ENCODE measurements around the gene KCNQ5. TPM values are rescaled to one million over a fixed set of nuclear protein-coding genes. Genes with fewer than 3 reads are reported as not detected.

KCNQ5 gene
- total and polyA plus RNA-seq, 10 of the 15 experiments (the other 5 are each of a cell fraction or from before 2014, with no cell fraction given) = 0.60 to 16.2 (median 3.2) TPM

DNA sequence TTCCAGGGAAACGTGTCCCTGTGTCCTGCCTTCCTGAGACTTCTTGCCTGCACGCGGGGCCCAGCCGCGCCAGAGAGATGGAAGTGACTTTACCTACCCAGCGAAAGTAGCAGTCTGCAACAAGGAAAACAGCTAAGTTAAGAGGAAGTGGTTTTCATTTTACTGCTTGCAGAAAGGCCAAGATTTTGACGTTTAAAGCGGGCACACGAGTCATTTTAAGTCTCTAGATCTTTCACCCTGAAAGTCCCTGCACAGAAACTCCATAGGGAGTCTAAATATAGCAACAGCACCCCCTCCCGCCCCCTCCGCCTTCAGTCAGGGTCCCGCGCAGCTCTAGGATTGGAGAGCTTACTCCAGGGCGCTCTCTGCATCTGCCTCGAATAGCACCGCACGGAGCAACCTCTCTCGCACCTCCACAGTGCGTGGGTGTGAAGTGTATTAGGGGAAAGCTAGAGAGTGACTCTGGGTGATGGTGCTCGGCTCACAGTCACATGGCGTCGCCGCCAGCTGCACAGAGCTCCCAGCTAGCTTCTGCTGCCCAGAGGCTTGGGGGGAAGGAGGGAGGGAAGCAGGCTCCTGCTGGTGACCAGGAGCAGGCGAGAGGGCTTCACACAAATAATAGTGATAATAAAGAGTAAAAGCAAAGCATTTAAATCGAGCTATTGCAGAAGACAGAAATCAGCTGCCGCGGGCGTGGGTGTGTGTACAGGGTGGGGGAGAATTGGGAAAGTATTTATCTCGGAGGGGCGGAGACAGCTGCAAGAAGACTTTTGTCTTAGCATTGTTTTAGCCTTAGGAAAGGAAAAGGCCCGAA lies 1.8 kb upstream of the KCNQ5 start (continued):
- TF ChIP-seq, protein P1, sequence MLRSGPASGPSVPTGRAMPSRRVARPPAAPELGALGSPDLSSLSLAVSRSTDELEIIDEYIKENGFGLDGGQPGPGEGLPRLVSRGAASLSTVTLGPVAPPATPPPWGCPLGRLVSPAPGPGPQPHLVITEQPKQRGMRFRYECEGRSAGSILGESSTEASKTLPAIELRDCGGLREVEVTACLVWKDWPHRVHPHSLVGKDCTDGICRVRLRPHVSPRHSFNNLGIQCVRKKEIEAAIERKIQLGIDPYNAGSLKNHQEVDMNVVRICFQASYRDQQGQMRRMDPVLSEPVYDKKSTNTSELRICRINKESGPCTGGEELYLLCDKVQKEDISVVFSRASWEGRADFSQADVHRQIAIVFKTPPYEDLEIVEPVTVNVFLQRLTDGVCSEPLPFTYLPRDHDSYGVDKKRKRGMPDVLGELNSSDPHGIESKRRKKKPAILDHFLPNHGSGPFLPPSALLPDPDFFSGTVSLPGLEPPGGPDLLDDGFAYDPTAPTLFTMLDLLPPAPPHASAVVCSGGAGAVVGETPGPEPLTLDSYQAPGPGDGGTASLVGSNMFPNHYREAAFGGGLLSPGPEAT (IDR thresholded peaks at IDR 0.05; ENCODE audit: low read depth) = peak; percentile 87
- TF ChIP-seq, protein P2, sequence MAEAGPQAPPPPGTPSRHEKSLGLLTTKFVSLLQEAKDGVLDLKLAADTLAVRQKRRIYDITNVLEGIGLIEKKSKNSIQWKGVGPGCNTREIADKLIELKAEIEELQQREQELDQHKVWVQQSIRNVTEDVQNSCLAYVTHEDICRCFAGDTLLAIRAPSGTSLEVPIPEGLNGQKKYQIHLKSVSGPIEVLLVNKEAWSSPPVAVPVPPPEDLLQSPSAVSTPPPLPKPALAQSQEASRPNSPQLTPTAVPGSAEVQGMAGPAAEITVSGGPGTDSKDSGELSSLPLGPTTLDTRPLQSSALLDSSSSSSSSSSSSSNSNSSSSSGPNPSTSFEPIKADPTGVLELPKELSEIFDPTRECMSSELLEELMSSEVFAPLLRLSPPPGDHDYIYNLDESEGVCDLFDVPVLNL (IDR thresholded peaks at IDR 0.05; ENCODE audit: low read depth, low read length) = no peak
- no peak for TF ChIP-seq STAT3 (IDR thresholded peaks at IDR 0.05; ENCODE audit: low read depth, low read length)
- no peak; the same call in 1 of the 2 replicates for TF ChIP-seq LARP7 (IDR thresholded peaks at IDR 0.05)
- peak; percentile 66; the same call in 1 of the 2 replicates for TF ChIP-seq SIN3A (IDR thresholded peaks at IDR 0.05; ENCODE audit: low read depth, low read length)
- TF ChIP-seq, protein P3, sequence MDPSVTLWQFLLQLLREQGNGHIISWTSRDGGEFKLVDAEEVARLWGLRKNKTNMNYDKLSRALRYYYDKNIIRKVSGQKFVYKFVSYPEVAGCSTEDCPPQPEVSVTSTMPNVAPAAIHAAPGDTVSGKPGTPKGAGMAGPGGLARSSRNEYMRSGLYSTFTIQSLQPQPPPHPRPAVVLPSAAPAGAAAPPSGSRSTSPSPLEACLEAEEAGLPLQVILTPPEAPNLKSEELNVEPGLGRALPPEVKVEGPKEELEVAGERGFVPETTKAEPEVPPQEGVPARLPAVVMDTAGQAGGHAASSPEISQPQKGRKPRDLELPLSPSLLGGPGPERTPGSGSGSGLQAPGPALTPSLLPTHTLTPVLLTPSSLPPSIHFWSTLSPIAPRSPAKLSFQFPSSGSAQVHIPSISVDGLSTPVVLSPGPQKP (IDR thresholded peaks at IDR 0.05; ENCODE audit: low read depth, low read length) = 0 out of 2 replicates have a peak, but pooled peaks have one; percentile 4
- peak; percentile 89 to 91 for TF ChIP-seq IKZF2 (IDR thresholded peaks at IDR 0.05)
- no peak for TF ChIP-seq ASH2L (IDR thresholded peaks at IDR 0.05; ENCODE audit: borderline replicate concordance, low read depth)
- TF ChIP-seq ZSCAN29 (IDR thresholded peaks at IDR 0.05) = no peak
- no peak for TF ChIP-seq FOXK2 (IDR thresholded peaks at IDR 0.05)
- TF ChIP-seq EGR1 (IDR thresholded peaks at IDR 0.05; ENCODE audit: borderline replicate concordance in 1 of 2, low read depth in 2 of 2, low read length in 2 of 2) = peak; percentile 84 to 98
- TF ChIP-seq EZH2 (IDR thresholded peaks at IDR 0.05; ENCODE audit: borderline replicate concordance, control insufficient read depth, low read depth, low read length) = no peak
- TF ChIP-seq SP1 (IDR thresholded peaks at IDR 0.05; ENCODE audit: low read depth, low read length) = no peak
- TF ChIP-seq, protein P4, sequence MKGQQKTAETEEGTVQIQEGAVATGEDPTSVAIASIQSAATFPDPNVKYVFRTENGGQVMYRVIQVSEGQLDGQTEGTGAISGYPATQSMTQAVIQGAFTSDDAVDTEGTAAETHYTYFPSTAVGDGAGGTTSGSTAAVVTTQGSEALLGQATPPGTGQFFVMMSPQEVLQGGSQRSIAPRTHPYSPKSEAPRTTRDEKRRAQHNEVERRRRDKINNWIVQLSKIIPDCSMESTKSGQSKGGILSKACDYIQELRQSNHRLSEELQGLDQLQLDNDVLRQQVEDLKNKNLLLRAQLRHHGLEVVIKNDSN (IDR thresholded peaks at IDR 0.05; ENCODE audit: borderline replicate concordance, extremely low read length, insufficient read depth, low read depth, low read length) = peak; percentile 72
- TF ChIP-seq, protein P5, sequence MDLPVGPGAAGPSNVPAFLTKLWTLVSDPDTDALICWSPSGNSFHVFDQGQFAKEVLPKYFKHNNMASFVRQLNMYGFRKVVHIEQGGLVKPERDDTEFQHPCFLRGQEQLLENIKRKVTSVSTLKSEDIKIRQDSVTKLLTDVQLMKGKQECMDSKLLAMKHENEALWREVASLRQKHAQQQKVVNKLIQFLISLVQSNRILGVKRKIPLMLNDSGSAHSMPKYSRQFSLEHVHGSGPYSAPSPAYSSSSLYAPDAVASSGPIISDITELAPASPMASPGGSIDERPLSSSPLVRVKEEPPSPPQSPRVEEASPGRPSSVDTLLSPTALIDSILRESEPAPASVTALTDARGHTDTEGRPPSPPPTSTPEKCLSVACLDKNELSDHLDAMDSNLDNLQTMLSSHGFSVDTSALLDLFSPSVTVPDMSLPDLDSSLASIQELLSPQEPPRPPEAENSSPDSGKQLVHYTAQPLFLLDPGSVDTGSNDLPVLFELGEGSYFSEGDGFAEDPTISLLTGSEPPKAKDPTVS (IDR thresholded peaks at IDR 0.05; ENCODE audit: low read depth, low read length) = no peak
- TF ChIP-seq POU2F2 (IDR thresholded peaks at IDR 0.05; ENCODE audit: borderline replicate concordance, low read depth, low read length) = no peak
- no peak for TF ChIP-seq NFXL1 (IDR thresholded peaks at IDR 0.05; ENCODE audit: borderline replicate concordance)
- peak; percentile 79; the same call in 1 of the 2 replicates for TF ChIP-seq TBL1XR1 (IDR thresholded peaks at IDR 0.05; ENCODE audit: low read depth, low read length)
- no peak for TF ChIP-seq SMAD5 (IDR thresholded peaks at IDR 0.05; ENCODE audit: low read depth)
- TF ChIP-seq, protein P6, sequence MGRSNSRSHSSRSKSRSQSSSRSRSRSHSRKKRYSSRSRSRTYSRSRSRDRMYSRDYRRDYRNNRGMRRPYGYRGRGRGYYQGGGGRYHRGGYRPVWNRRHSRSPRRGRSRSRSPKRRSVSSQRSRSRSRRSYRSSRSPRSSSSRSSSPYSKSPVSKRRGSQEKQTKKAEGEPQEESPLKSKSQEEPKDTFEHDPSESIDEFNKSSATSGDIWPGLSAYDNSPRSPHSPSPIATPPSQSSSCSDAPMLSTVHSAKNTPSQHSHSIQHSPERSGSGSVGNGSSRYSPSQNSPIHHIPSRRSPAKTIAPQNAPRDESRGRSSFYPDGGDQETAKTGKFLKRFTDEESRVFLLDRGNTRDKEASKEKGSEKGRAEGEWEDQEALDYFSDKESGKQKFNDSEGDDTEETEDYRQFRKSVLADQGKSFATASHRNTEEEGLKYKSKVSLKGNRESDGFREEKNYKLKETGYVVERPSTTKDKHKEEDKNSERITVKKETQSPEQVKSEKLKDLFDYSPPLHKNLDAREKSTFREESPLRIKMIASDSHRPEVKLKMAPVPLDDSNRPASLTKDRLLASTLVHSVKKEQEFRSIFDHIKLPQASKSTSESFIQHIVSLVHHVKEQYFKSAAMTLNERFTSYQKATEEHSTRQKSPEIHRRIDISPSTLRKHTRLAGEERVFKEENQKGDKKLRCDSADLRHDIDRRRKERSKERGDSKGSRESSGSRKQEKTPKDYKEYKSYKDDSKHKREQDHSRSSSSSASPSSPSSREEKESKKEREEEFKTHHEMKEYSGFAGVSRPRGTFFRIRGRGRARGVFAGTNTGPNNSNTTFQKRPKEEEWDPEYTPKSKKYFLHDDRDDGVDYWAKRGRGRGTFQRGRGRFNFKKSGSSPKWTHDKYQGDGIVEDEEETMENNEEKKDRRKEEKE (IDR thresholded peaks at IDR 0.05) = no peak

Measured in GM12878 (cell line).